Measurements from ENCODE around the gene CCR4.

The CCR4 gene

DNA sequence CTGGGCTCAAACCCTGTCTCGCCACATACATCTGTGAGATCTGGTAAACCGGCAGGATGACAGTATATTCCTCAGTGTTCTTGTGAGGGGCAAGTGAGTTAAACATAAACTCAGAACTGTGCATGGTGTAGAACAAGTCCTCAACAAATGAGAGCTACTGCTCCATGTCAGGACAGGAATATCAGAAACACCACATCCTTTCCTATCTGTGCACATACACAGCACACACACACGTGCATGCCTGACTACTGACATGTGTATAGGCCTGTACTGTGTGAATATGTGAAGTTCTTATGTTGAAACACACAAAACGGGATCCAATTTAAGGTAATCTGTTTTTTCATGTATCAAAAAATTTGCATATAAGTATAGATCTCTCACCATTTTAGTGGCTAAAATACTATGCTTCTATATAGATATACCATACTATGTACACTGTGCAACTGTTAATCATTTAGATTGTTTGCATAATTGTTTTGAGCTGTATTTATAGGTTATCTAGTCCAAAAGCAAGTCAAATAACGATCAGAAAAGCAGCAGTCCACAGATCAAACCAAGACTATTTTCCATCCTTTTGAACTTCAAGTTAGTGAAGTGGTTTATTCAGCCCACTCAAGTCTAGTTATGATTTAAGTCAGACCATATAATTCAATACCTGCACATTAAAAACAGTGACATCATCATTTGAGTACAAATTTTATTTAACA is 44.8 kb downstream of the CCR4 start:
- no peak overlapping the region for H4K8ac ChIP-seq (ENCODE audit: low read depth, low read length)
- no peaks in the 10 kb centered on the region for H3K79me2 ChIP-seq (ENCODE audit: control insufficient read depth, insufficient read depth, low read length, poor library complexity)
- no peak overlapping the region for H3K27ac ChIP-seq (ENCODE audit: low read depth, low read length)
- no peak overlapping the region for H2AFZ ChIP-seq (ENCODE audit: insufficient read depth, low read length, poor library complexity)
- peaks cover 0 to 5% of the 10 kb centered on the region in 2 experiments for H3K36me3 ChIP-seq (ENCODE audit: control insufficient read depth in 1 of 2, insufficient read depth in 2 of 2, low read length in 2 of 2)
- no CpG with 5 or more reads among the region's 5 CpGs for WGBS (ENCODE audit: extremely low coverage, insufficient coverage, insufficient read length)
- DNase-seq: no peak
- no peak overlapping the region for H3K14ac ChIP-seq (ENCODE audit: low read length)
- no peak overlapping the region for H2BK120ac ChIP-seq (ENCODE audit: insufficient read depth, low read length, poor library complexity)
- H3K4me2 ChIP-seq (ENCODE audit: low read length): no peak overlapping the region
- no peaks in the 10 kb centered on the region for H3K79me1 ChIP-seq (ENCODE audit: low read length)
- no peaks in the 10 kb centered on the region for H3K9me3 ChIP-seq (ENCODE audit: insufficient read depth, low read depth, low read length)
- no peak overlapping the region for H4K91ac ChIP-seq (ENCODE audit: low read depth, low read length)
- H3K18ac ChIP-seq (ENCODE audit: low read length): no peak overlapping the region
- H3K27me3 ChIP-seq (ENCODE audit: insufficient read depth, low read length): no peaks in the 10 kb centered on the region
- no peak overlapping the region for H4K12ac ChIP-seq (ENCODE audit: low read depth, low read length)
- H3K4me3 ChIP-seq (ENCODE audit: low read depth, low read length): no peak overlapping the region
- no peak overlapping the region for H2BK5ac ChIP-seq (ENCODE audit: low read depth, low read length, poor library complexity)
- H3K4ac ChIP-seq (ENCODE audit: low read depth, low read length): no peak overlapping the region
- no peak overlapping the region for H3K23ac ChIP-seq (ENCODE audit: low read length)
- no peak overlapping the region for H3K9ac ChIP-seq (ENCODE audit: low read length)
- peaks cover 0 to 1% of the 10 kb centered on the region in 2 experiments for H3K4me1 ChIP-seq (ENCODE audit: control insufficient read depth in 1 of 2, insufficient read depth in 2 of 2, low read length in 2 of 2)
- H2AK5ac ChIP-seq (ENCODE audit: low read length): no peak overlapping the region
- no peak overlapping the region for H2BK12ac ChIP-seq (ENCODE audit: low read length)

- Histone ChIP-seq H3K27ac (ENCODE audit: low read depth, low read length) (no peak overlapping the region), H4K8ac (ENCODE audit: low read depth, low read length) (no peak overlapping the region), H3K4me2 (ENCODE audit: low read length) (no peak overlapping the region), H3K4me3 (ENCODE audit: low read depth, low read length) (no peak overlapping the region), H3K9ac (ENCODE audit: low read length) (no peak overlapping the region), H3K9me3 (ENCODE audit: insufficient read depth, low read depth, low read length) (no peaks in the 10 kb centered on the region), H2BK5ac (ENCODE audit: low read depth, low read length, poor library complexity) (no peak overlapping the region), H4K12ac (ENCODE audit: low read depth, low read length) (no peak overlapping the region), H2BK12ac (ENCODE audit: low read length) (no peak overlapping the region), H2BK120ac (ENCODE audit: insufficient read depth, low read length, poor library complexity) (no peak overlapping the region), H2AFZ (ENCODE audit: insufficient read depth, low read length, poor library complexity) (no peak overlapping the region), H3K27me3 (ENCODE audit: insufficient read depth, low read length) (no peaks in the 10 kb centered on the region), H3K23ac (ENCODE audit: low read length) (no peak overlapping the region), H4K91ac (ENCODE audit: low read depth, low read length) (no peak overlapping the region), H3K4me1 (ENCODE audit: control insufficient read depth in 1 of 2, insufficient read depth in 2 of 2, low read length in 2 of 2) (peaks cover 0 to 1% of the 10 kb centered on the region in 2 experiments), H3K14ac (ENCODE audit: low read length) (no peak overlapping the region), H3K79me2 (ENCODE audit: control insufficient read depth, insufficient read depth, low read length, poor library complexity) (no peaks in the 10 kb centered on the region), H3K4ac (ENCODE audit: low read depth, low read length) (no peak overlapping the region), H3K18ac (ENCODE audit: low read length) (no peak overlapping the region), H2AK5ac (ENCODE audit: low read length) (no peak overlapping the region), H3K79me1 (ENCODE audit: low read length) (no peaks in the 10 kb centered on the region), H3K36me3 (ENCODE audit: control insufficient read depth in 1 of 2, insufficient read depth in 2 of 2, low read length in 2 of 2) (peaks cover 0 to 5% of the 10 kb centered on the region in 2 experiments)
- no CpG with 5 or more reads among the region's 2 CpGs for WGBS (ENCODE audit: extremely low coverage, insufficient coverage, insufficient read length)
- no peak for DNase-seq
Observed at GRCh38 chr3:32996755-32997091, 45.3 kb downstream of the CCR4 start.

DNA sequence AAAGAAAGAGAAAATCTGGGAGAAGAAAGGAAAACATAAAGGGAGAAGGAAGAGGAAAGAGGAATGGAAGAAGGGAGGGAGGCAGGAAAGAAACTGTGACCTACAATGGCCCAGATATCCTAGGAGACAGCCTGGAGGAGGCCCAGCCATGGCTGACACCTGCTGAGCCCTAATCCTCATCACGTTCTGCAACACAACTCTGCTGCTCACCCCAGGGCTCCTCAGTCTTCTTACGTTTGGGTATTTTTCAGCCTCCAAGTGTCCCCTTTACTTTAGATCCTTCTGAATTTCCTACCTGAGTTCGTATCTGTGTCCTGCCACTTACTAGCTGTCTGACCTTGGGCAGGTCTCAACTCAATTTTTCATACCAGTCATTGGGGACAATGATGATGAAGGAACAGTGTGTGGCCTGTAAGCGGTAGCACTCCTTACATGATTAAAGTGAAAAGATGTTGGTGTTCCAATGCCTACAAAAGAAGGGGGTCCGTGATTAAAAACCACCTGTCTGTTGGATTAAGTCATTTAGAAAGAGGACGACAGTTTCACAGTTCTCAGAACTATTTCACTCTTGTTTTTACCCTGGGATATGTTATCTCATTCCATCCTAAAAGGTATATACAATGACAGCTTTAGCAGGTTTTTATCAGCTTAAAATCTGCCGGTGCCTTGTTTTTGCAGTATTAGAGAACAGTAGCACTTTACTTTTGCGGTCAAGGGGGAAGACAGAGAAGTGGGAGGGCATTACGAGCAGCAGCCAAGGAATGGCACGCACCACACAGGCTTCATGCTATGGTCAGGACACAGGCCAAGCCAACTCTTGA is 47.4 kb downstream of the CCR4 start:
- no peak overlapping the region for H2BK120ac ChIP-seq (ENCODE audit: insufficient read depth, low read length, poor library complexity)
- H4K12ac ChIP-seq (ENCODE audit: low read depth, low read length): no peak overlapping the region
- H3K79me2 ChIP-seq (ENCODE audit: control insufficient read depth, insufficient read depth, low read length, poor library complexity): no peaks in the 10 kb centered on the region
- H3K36me3 ChIP-seq (ENCODE audit: control insufficient read depth in 1 of 2, insufficient read depth in 2 of 2, low read length in 2 of 2): peaks cover 0 to 5% of the 10 kb centered on the region in 2 experiments
- no peak overlapping the region for H2AFZ ChIP-seq (ENCODE audit: insufficient read depth, low read length, poor library complexity)
- no peak overlapping the region for H3K4me2 ChIP-seq (ENCODE audit: low read length)
- no peaks in the 10 kb centered on the region for H3K9me3 ChIP-seq (ENCODE audit: insufficient read depth, low read depth, low read length)
- no peak overlapping the region for H3K27ac ChIP-seq (ENCODE audit: low read depth, low read length)
- H4K8ac ChIP-seq (ENCODE audit: low read depth, low read length): no peak overlapping the region
- H3K9ac ChIP-seq (ENCODE audit: low read length): no peak overlapping the region
- H4K91ac ChIP-seq (ENCODE audit: low read depth, low read length): no peak overlapping the region
- H2BK12ac ChIP-seq (ENCODE audit: low read length): no peak overlapping the region
- peaks cover 0 to 1% of the 10 kb centered on the region in 2 experiments for H3K4me1 ChIP-seq (ENCODE audit: control insufficient read depth in 1 of 2, insufficient read depth in 2 of 2, low read length in 2 of 2)
- H3K14ac ChIP-seq (ENCODE audit: low read length): no peak overlapping the region
- H3K79me1 ChIP-seq (ENCODE audit: low read length): no peaks in the 10 kb centered on the region
- H3K4me3 ChIP-seq (ENCODE audit: low read depth, low read length): no peak overlapping the region
- H3K23ac ChIP-seq (ENCODE audit: low read length): no peak overlapping the region
- no CpG with 5 or more reads among the region's 10 CpGs for WGBS (ENCODE audit: extremely low coverage, insufficient coverage, insufficient read length)
- no peak overlapping the region for H2BK5ac ChIP-seq (ENCODE audit: low read depth, low read length, poor library complexity)
- DNase-seq: no peak
- H3K18ac ChIP-seq (ENCODE audit: low read length): no peak overlapping the region
- H2AK5ac ChIP-seq (ENCODE audit: low read length): no peak overlapping the region
- no peaks in the 10 kb centered on the region for H3K27me3 ChIP-seq (ENCODE audit: insufficient read depth, low read length)
- H3K4ac ChIP-seq (ENCODE audit: low read depth, low read length): no peak overlapping the region

DNA sequence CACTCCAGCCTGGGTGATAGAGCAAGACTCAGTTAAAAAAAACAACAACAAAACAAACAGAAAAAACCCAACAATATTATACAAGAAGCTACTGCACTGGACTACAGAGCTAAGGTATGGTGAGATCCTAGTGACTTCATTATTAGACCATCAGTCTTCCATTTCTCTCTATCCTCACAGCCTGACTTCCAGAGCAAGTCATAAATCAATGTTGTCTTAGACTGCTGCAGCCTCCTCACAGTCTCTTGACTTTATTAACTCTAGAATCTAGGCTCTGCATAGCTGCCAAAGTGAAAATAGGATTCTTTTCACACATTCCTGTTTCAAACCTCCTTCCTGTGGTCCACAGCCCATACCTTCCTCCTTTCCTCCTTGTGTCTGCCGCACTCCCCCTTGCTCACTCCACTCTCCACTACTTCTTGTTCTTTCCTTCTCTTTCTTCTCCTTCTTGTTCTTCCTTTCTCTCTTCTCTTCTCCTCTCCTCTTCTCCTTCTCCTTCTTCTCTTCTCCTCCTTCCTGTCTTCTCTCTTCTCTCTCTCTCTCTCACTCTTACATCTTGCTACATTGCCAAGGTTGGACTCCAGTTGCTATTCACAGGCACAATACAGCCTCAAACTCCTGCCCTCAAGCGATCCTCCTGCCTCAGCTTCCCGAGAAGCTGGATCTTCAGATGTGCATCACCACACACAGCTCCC is 49.4 kb downstream of the CCR4 start:
- no peaks in the 10 kb centered on the region for H3K27me3 ChIP-seq (ENCODE audit: insufficient read depth, low read length)
- H3K14ac ChIP-seq (ENCODE audit: low read length): no peak overlapping the region
- no peak overlapping the region for H3K27ac ChIP-seq (ENCODE audit: low read depth, low read length)
- peaks cover 0 to 1% of the 10 kb centered on the region in 2 experiments for H3K4me1 ChIP-seq (ENCODE audit: control insufficient read depth in 1 of 2, insufficient read depth in 2 of 2, low read length in 2 of 2)
- H4K12ac ChIP-seq (ENCODE audit: low read depth, low read length): no peak overlapping the region
- H2AK5ac ChIP-seq (ENCODE audit: low read length): no peak overlapping the region
- H3K4me3 ChIP-seq (ENCODE audit: low read depth, low read length): no peak overlapping the region
- H2BK12ac ChIP-seq (ENCODE audit: low read length): no peak overlapping the region
- WGBS (ENCODE audit: extremely low coverage, insufficient coverage, insufficient read length): no CpG with 5 or more reads among the region's 3 CpGs
- no peaks in the 10 kb centered on the region for H3K79me2 ChIP-seq (ENCODE audit: control insufficient read depth, insufficient read depth, low read length, poor library complexity)
- H3K9me3 ChIP-seq (ENCODE audit: insufficient read depth, low read depth, low read length): no peaks in the 10 kb centered on the region
- no peaks in the 10 kb centered on the region for H3K79me1 ChIP-seq (ENCODE audit: low read length)
- H3K36me3 ChIP-seq (ENCODE audit: control insufficient read depth in 1 of 2, insufficient read depth in 2 of 2, low read length in 2 of 2): peaks cover 0 to 5% of the 10 kb centered on the region in 2 experiments
- H3K23ac ChIP-seq (ENCODE audit: low read length): no peak overlapping the region
- no peak overlapping the region for H2BK5ac ChIP-seq (ENCODE audit: low read depth, low read length, poor library complexity)
- DNase-seq: no peak
- H3K4ac ChIP-seq (ENCODE audit: low read depth, low read length): no peak overlapping the region
- no peak overlapping the region for H2AFZ ChIP-seq (ENCODE audit: insufficient read depth, low read length, poor library complexity)
- no peak overlapping the region for H2BK120ac ChIP-seq (ENCODE audit: insufficient read depth, low read length, poor library complexity)
- H3K4me2 ChIP-seq (ENCODE audit: low read length): no peak overlapping the region
- H4K8ac ChIP-seq (ENCODE audit: low read depth, low read length): no peak overlapping the region
- no peak overlapping the region for H3K9ac ChIP-seq (ENCODE audit: low read length)
- no peak overlapping the region for H3K18ac ChIP-seq (ENCODE audit: low read length)
- H4K91ac ChIP-seq (ENCODE audit: low read depth, low read length): no peak overlapping the region

Data from trophoblast cell (in vitro differentiated cells and primary cell).